CD8-positive, alpha-beta memory T cell (primary cell): Measurements from ENCODE around the gene RASSF3. TPM values are rescaled to one million over a fixed set of nuclear protein-coding genes. Genes with fewer than 3 reads are reported as not detected.

Source experiments
- CTCF ChIA-PET: fragments of 350-600 bp; sonication (Branson Sonifier 250); formaldehyde crosslinking; loops from one replicate; lab custom pipeline; 2021; ENCODE audit warnings: antibody characterized with exemption; lab: Charles Lee
- POLR2A ChIA-PET: fragments of 350-600 bp; sonication (Branson Sonifier 250); formaldehyde crosslinking; loops from one replicate; lab custom pipeline; 2021; ENCODE audit warnings: antibody characterized with exemption; lab: Charles Lee
- DNase-seq, 5 donors: peaks; one replicate each; pipeline versions ENCODE4 v3.0.0 to v3.0.0-alpha.2; 2020 to 2022; ENCODE audit warnings: mixed read lengths in 1 of 5
- H3K27ac ChIP-seq: one replicate; pipeline ENCODE4 v1.7.0; 2013; ENCODE audit warnings: low read depth, mild to moderate bottlenecking, low read length, moderate library complexity
- H3K27me3 ChIP-seq: 2 replicates; pipeline ENCODE4 v1.7.0; 2013; ENCODE audit warnings: low read length, mild to moderate bottlenecking; ENCODE audit not compliant: insufficient read depth, poor library complexity, severe bottlenecking
- H3K36me3 ChIP-seq: 2 replicates; pipeline ENCODE4 v1.7.0; 2013; ENCODE audit warnings: mild to moderate bottlenecking, low read length, moderate library complexity; ENCODE audit not compliant: insufficient read depth
- H3K4me1 ChIP-seq: 2 replicates; pipeline ENCODE4 v1.7.0; 2013; ENCODE audit warnings: mild to moderate bottlenecking, low read length, moderate library complexity; ENCODE audit not compliant: insufficient read depth
- H3K4me3 ChIP-seq: 2 replicates; pipeline ENCODE4 v1.7.0; 2013; ENCODE audit warnings: mild to moderate bottlenecking, low read length
- H3K9me3 ChIP-seq: 2 replicates; pipeline ENCODE4 v1.7.0; 2013; ENCODE audit warnings: mild to moderate bottlenecking, low read length
- H3K27ac Mint-ChIP-seq, 8 donors: one replicate each; pipeline ENCODE4 v1.8.0; 2020 to 2021; ENCODE audit warnings: mixed read lengths in 8 of 8, mild to moderate bottlenecking in 6 of 8, inconsistent platforms in 3 of 8, moderate library complexity in 3 of 8
- H3K27me3 Mint-ChIP-seq, 2 donors: one replicate each; pipeline ENCODE4 v1.8.0; 2020 to 2021; ENCODE audit warnings: mixed read lengths in 2 of 2, mild to moderate bottlenecking in 1 of 2, moderate library complexity in 1 of 2
- H3K36me3 Mint-ChIP-seq, 3 donors: one replicate each; pipeline ENCODE4 v1.8.0; 2020 to 2021; ENCODE audit warnings: mixed read lengths in 3 of 3, inconsistent platforms in 1 of 3, mild to moderate bottlenecking in 1 of 3
- H3K4me1 Mint-ChIP-seq, 3 donors: one replicate each; pipeline ENCODE4 v1.8.0; 2020 to 2021; ENCODE audit warnings: mixed read lengths in 3 of 3, inconsistent platforms in 1 of 3, mild to moderate bottlenecking in 1 of 3
- H3K4me3 Mint-ChIP-seq, 7 donors: one replicate each; pipeline ENCODE4 v1.8.0; 2020 to 2021; ENCODE audit warnings: mixed read lengths in 7 of 7, mild to moderate bottlenecking in 6 of 7, moderate library complexity in 4 of 7, inconsistent platforms in 2 of 7
- H3K9me3 Mint-ChIP-seq, 5 donors: one replicate each; pipeline ENCODE4 v1.8.0; 2020 to 2022; ENCODE audit warnings: mixed read lengths in 5 of 5, mild to moderate bottlenecking in 3 of 5, moderate library complexity in 2 of 5, inconsistent platforms in 1 of 5
- polyA plus RNA-seq: library from polyadenylated mRNA; unstranded; fragments of 300-500 nt; fragmentation: Illumina TruSeq; gene quantifications from one replicate; pipeline ENCODE4 v1.2.3, GENCODE V29; 2021
- total RNA-seq, 2 experiments: library from RNA; stranded (reverse); gene quantifications; one replicate each; pipeline ENCODE4 v1.2.3, GENCODE V29; 2021

The RASSF3 gene
- total RNA-seq (10 to 100 TPM; 58.2 to 59.2 TPM), polyA plus RNA-seq (4.0 TPM)

- DNase-seq, result peak; percentile 71 to 82 (median 77)
- no peaks in the 10 kb centered on the region for H3K27me3 ChIP-seq
- H3K4me3 ChIP-seq, result peak within 1 kb of the TSS; percentile 90
- H3K27ac Mint-ChIP-seq, result peak within 1 kb of the TSS; percentile 89 to 99 (median 95)
- no peaks in the 10 kb centered on the region for H3K9me3 Mint-ChIP-seq
- no peaks in the 10 kb centered on the region for H3K9me3 ChIP-seq
- POLR2A ChIA-PET, result interaction anchor here (0.5 to 4.4 kb wide), 12 partner anchors 17 to 88 kb away, joined by 3 to 25 read pairs (median 4); no protein-coding TSS in a partner anchor
- H3K4me1 ChIP-seq, result peaks cover 39% of the 10 kb centered on the region
- H3K36me3 Mint-ChIP-seq, result peaks cover 0 to 44% (median 9%) of the 10 kb centered on the region in 3 donors
- CTCF ChIA-PET, result interaction anchor here (0.7 to 3.5 kb wide), 23 partner anchors 9 to 153 kb away, joined by 3 to 25 read pairs (median 7); no protein-coding TSS in a partner anchor
- peaks cover 29 to 53% (median 42%) of the 10 kb centered on the region in 3 donors for H3K4me1 Mint-ChIP-seq
- peak within 1 kb of the TSS; percentile 82 for H3K27ac ChIP-seq
- no peaks in the 10 kb centered on the region for H3K27me3 Mint-ChIP-seq
- no peaks in the 10 kb centered on the region for H3K36me3 ChIP-seq
- peak within 1 kb of the TSS; percentile 88 to 99 (median 98) for H3K4me3 Mint-ChIP-seq
Observed at GRCh38 chr12:64610079-64610659, at the start of gene RASSF3. Gene RASSF3, plus strand, starts transcription at chr12:64610495. Its CDS starts 138 bp downstream, at chr12:64610633.

GRCh38 chr12:64561302-64562136 lies 48.8 kb upstream of the RASSF3 start:
- Histone ChIP-seq H3K4me3 (no peak overlapping the region), H3K4me1 (no peaks in the 10 kb centered on the region), H3K27ac (no peak overlapping the region), H3K36me3 (no peaks in the 10 kb centered on the region), H3K27me3 (no peaks in the 10 kb centered on the region), H3K9me3 (no peaks in the 10 kb centered on the region)
- peaks cover 0 to 3% (median 0%) of the 10 kb centered on the region in 3 donors for H3K36me3 Mint-ChIP-seq
- ChIA-PET CTCF (no interaction called here), POLR2A (no interaction called here)
- no peaks in the 10 kb centered on the region for H3K9me3 Mint-ChIP-seq
- no peak for DNase-seq
- H3K4me1 Mint-ChIP-seq, result peaks cover 0 to 7% (median 4%) of the 10 kb centered on the region in 3 donors
- peaks cover 0 to 2% of the 10 kb centered on the region in 2 donors for H3K27me3 Mint-ChIP-seq
- no peak overlapping the region for H3K4me3 Mint-ChIP-seq
- peak overlapping the region in 1 of 8 donors; percentile 58 for H3K27ac Mint-ChIP-seq

- no peak for DNase-seq
- no peak overlapping the region for H3K4me3 Mint-ChIP-seq
- no peak overlapping the region for H3K4me3 ChIP-seq
- ChIA-PET CTCF (interaction anchor here (0.7 to 2.3 kb wide), 2 partner anchors 17 to 135 kb away, joined by 3 to 6 read pairs; no protein-coding TSS in a partner anchor), POLR2A (no interaction called here)
- H3K4me1 Mint-ChIP-seq, result peaks cover 4 to 20% (median 11%) of the 10 kb centered on the region in 3 donors
- no peaks in the 10 kb centered on the region for H3K27me3 ChIP-seq
- no peaks in the 10 kb centered on the region for H3K36me3 ChIP-seq
- no peaks in the 10 kb centered on the region for H3K9me3 Mint-ChIP-seq
- no peaks in the 10 kb centered on the region for H3K27me3 Mint-ChIP-seq
- peaks cover 0 to 3% (median 0%) of the 10 kb centered on the region in 3 donors for H3K36me3 Mint-ChIP-seq
- peaks cover 5% of the 10 kb centered on the region for H3K4me1 ChIP-seq
- H3K27ac Mint-ChIP-seq, result no peak overlapping the region
- no peaks in the 10 kb centered on the region for H3K9me3 ChIP-seq
- H3K27ac ChIP-seq, result no peak overlapping the region
Observed at GRCh38 chr12:64566122-64566521, 44.2 kb upstream of the RASSF3 start.

- ChIA-PET POLR2A (no interaction called here), CTCF (interaction anchor here (0.7 to 1.2 kb wide), 2 partner anchors 131 to 134 kb away, joined by 3 read pairs; no protein-coding TSS in a partner anchor)
- no peaks in the 10 kb centered on the region for H3K9me3 ChIP-seq
- H3K36me3 ChIP-seq, result no peaks in the 10 kb centered on the region
- H3K4me1 ChIP-seq, result peaks cover 13% of the 10 kb centered on the region
- Mint-ChIP-seq H3K36me3 (peaks cover 0 to 3% (median 0%) of the 10 kb centered on the region in 3 donors), H3K9me3 (no peaks in the 10 kb centered on the region), H3K27me3 (no peaks in the 10 kb centered on the region), H3K4me3 (no peak overlapping the region), H3K27ac (peak overlapping the region in 2 of 8 donors; percentile 47 to 51), H3K4me1 (peaks cover 4 to 21% (median 16%) of the 10 kb centered on the region in 3 donors)
- DNase-seq, result no peak
- no peaks in the 10 kb centered on the region for H3K27me3 ChIP-seq
- no peak overlapping the region for H3K27ac ChIP-seq
- H3K4me3 ChIP-seq, result no peak overlapping the region
Observed at GRCh38 chr12:64566831-64567517, 43.3 kb upstream of the RASSF3 start.

GRCh38 chr12:64567570-64567969 lies 42.7 kb upstream of the RASSF3 start:
- no peak overlapping the region for H3K4me3 ChIP-seq
- H3K27ac Mint-ChIP-seq, result peak overlapping the region in 1 of 8 donors; percentile 51
- CTCF ChIA-PET, result interaction anchor here (1.2 kb wide), 1 partner anchor 130 kb away, joined by 3 read pairs; no protein-coding TSS in a partner anchor
- H3K36me3 Mint-ChIP-seq, result peaks cover 0 to 3% (median 0%) of the 10 kb centered on the region in 3 donors
- no peaks in the 10 kb centered on the region for H3K36me3 ChIP-seq
- POLR2A ChIA-PET, result no interaction called here
- no peak overlapping the region for H3K4me3 Mint-ChIP-seq
- H3K9me3 ChIP-seq, result no peaks in the 10 kb centered on the region
- DNase-seq, result no peak
- H3K4me1 Mint-ChIP-seq, result peaks cover 4 to 21% (median 16%) of the 10 kb centered on the region in 3 donors
- H3K27me3 ChIP-seq, result no peaks in the 10 kb centered on the region
- no peaks in the 10 kb centered on the region for H3K9me3 Mint-ChIP-seq
- H3K27me3 Mint-ChIP-seq, result no peaks in the 10 kb centered on the region
- no peak overlapping the region for H3K27ac ChIP-seq
- peaks cover 13% of the 10 kb centered on the region for H3K4me1 ChIP-seq

- no peaks in the 10 kb centered on the region for H3K9me3 Mint-ChIP-seq
- no peaks in the 10 kb centered on the region for H3K36me3 ChIP-seq
- peaks cover 4 to 21% (median 16%) of the 10 kb centered on the region in 3 donors for H3K4me1 Mint-ChIP-seq
- no peak for DNase-seq
- ChIA-PET POLR2A (no interaction called here), CTCF (interaction anchor here (2.5 kb wide), 1 partner anchor 19 kb away, joined by 8 read pairs; no protein-coding TSS in a partner anchor)
- H3K9me3 ChIP-seq, result no peaks in the 10 kb centered on the region
- no peak overlapping the region for H3K4me3 ChIP-seq
- no peaks in the 10 kb centered on the region for H3K27me3 Mint-ChIP-seq
- peak overlapping the region in 2 of 8 donors; percentile 43 to 70 for H3K27ac Mint-ChIP-seq
- peaks cover 13% of the 10 kb centered on the region for H3K4me1 ChIP-seq
- no peak overlapping the region for H3K4me3 Mint-ChIP-seq
- H3K36me3 Mint-ChIP-seq, result peaks cover 0 to 3% (median 0%) of the 10 kb centered on the region in 3 donors
- no peak overlapping the region for H3K27ac ChIP-seq
- no peaks in the 10 kb centered on the region for H3K27me3 ChIP-seq
Observed at GRCh38 chr12:64568298-64568697, 42.0 kb upstream of the RASSF3 start.

- no peak overlapping the region for H3K27ac ChIP-seq
- no peaks in the 10 kb centered on the region for H3K27me3 ChIP-seq
- no peaks in the 10 kb centered on the region for H3K36me3 ChIP-seq
- peaks cover 13% of the 10 kb centered on the region for H3K4me1 ChIP-seq
- Mint-ChIP-seq H3K27me3 (no peaks in the 10 kb centered on the region), H3K4me1 (peaks cover 4 to 21% (median 16%) of the 10 kb centered on the region in 3 donors), H3K36me3 (no peaks in the 10 kb centered on the region), H3K9me3 (peaks cover 0 to 7% (median 6%) of the 10 kb centered on the region in 5 donors), H3K27ac (peak overlapping the region in 1 of 8 donors; percentile 8), H3K4me3 (peak overlapping the region in 1 of 7 donors; percentile 42)
- no peaks in the 10 kb centered on the region for H3K9me3 ChIP-seq
- H3K4me3 ChIP-seq, result no peak overlapping the region
- no peak for DNase-seq
- POLR2A ChIA-PET, result no interaction called here
- CTCF ChIA-PET, result interaction anchor here (0.9 to 2.5 kb wide), 2 partner anchors 21 to 128 kb away, joined by 3 to 8 read pairs; no protein-coding TSS in a partner anchor
Observed at GRCh38 chr12:64569923-64570691, 40.2 kb upstream of the RASSF3 start.
